Measurements from ENCODE around the gene SNX32.

The SNX32 gene

GRCh38 chr11:65868907-65869306 lies 35.1 kb downstream of the SNX32 start:
- DNase-seq (ENCODE audit: low spot score) = no peak

DNA sequence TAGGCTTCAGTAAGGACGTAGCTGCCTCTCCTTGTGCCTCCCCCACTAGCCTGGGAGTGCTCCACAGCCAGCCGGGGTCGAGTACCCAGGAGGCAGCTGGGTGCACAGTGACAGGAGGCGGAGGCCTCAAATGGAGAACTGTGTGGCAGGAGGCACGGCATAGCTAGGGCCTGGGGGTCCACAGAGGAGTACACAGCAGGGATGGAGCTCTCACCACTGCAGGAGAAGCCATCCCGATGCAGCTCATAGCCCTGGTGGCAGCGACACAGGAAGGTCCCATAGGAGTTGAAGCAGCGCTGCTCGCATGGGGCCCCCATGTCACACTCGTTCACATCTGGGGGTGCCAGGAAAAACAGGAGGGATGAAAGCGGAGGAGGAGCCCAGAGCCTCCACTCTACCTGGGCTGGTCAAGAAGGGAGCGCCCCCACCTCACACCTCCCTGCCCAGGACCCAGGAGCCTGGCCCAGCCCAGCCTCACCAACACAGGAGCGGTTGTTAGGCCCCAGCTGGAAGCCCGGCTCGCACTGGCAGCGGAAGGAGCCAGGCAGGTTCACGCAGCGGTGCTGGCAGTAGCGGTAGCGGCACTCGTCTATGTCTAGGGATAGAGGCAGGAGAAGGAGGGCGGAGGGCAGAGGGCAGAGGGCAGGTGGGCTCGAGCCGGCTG lies 36.0 kb downstream of the SNX32 start:
- DNase-seq (ENCODE audit: low spot score) = no peak

GRCh38 chr11:65870307-65870658 lies 36.5 kb downstream of the SNX32 start:
- no peak for DNase-seq (ENCODE audit: low spot score)

DNA sequence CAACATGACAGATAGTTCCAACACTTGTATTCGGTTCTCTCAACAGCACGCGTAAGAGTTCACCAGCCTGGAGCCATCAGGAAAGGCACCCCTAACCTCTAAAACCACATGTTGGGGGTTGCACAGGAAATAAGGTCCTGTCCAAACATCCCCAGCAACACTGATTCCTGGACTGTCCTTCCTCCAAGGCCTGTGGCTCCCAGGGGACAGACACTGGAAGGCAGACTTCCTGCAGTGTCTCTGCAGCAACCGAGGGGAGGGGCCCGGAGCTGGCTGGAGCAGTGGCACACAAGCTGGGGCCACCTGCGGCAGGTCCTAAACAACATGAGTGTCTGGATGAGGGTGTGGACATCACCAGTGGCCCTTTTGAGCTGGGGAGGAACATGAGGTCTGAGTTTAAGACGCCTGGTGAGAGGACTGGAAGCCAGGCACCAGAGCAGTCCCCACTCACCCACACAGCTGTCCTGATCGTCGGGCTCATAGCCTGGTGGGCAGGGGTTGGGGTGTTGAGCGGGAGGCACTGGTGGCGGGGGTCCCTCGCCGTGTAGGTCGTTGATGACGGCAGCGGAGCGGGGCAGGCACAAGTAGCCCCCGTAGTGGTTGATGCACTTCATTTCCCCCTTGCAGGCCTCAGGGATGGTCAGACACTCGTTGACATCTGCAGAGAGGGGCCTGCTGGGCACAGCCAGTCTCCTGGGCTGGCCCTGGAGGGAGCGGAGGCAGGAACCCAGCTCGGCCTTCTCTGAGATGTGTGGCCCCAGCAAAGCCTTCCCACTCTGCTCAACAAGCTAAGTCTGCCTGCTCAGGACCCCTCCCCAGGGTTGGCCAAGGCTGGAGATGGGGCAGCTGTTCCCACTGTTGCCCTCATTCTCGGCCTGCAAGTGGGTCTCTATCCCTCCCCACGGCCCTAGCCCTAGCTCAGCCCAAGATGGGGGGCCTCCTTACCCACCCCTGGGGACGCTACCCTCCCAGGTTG lies 37.2 kb downstream of the SNX32 start:
- no peak for DNase-seq (ENCODE audit: low spot score)

DNA sequence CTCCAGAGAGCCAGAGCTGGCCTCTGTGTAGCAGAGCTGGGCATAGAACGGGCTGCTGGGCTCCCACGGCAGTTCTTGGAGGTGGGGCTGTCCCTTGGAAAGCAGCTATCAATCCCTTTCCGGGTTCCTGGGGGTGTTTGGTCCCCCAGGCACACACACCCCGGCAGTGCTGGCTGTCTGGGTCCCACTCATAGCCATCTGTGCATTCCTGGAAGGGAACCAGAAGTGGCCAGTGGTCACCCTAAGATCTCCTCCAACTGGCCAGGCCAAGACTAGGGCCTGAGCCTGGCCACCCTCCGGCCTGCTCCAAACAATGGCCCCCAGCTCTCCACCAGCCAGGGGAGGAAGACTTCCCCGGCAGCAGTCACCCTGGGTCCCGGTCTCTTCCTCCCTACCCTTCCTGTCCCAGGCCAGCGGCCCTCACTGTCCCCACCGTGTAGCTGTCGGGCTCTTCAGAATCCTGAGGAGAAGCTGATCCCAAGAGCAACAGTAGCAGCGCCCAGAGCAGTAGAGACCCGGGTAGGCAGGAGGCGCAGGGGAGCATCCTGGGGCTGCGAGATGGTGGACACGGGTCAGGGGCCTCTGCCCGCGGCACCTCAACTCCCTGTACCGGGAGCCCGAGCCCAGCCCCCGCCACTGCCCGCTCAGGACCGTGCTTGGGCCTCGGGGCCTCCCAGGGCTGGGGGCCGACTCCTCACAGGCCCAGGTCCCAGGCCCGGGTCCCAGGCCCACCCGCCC lies 38.2 kb downstream of the SNX32 start:
- DNase-seq (ENCODE audit: low spot score) = no peak

- no peak for DNase-seq (ENCODE audit: low spot score)
Observed at GRCh38 chr11:65872586-65873317, 39.0 kb downstream of the SNX32 start, which contains the start of gene EFEMP2. Gene EFEMP2, minus strand, starts transcription at chr11:65872800. Its CDS starts 446 bp downstream, at chr11:65872354.

DNA sequence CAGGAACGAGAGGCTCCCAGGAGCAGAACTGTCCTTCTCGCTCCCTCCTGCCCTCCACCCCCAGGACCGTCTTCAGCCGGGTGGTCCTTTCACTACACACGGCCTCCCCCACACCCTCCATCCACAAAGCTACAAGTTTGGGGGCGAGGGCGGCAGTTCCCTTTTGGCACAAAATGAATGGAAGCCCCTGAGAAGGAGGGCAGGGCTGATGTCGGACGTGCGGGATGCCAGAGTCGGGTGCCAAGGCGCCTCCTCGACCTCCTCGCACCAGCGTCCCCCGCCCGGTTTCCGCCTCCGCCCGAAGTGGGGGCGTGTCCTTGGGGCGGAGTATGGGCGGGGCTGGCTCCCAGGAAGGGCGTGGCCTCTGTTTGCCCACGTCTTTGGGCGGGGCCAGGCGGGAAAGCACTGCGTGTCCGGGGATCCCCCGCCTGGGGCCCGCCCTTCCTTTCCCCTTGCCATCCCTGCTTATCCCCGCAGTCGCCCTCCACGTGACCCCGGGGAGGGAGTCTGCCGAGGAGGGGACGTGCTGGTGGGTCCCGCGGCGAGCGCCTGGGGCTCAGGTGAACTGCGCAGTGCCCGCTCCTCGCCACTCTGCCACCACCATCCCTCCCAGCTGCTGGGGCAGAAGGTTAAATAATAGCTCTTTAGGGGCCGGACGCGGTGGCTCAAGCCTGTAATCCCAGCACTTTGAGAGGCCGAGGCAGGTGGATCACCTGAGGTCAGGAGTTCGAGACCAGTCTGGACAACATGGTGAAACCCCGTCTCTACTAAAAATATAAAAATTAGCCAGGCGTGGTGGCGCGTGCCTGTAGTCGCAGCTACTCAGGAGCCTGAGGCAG lies 39.8 kb downstream of the SNX32 start:
- peak; percentile 88 for DNase-seq (ENCODE audit: low spot score)

- no peak for DNase-seq (ENCODE audit: low spot score)
Observed at GRCh38 chr11:65879617-65880016, 45.9 kb downstream of the SNX32 start, which contains the start of gene CTSW. Gene CTSW, plus strand, starts transcription at chr11:65879837. Its CDS starts 18 bp downstream, at chr11:65879855.

DNA sequence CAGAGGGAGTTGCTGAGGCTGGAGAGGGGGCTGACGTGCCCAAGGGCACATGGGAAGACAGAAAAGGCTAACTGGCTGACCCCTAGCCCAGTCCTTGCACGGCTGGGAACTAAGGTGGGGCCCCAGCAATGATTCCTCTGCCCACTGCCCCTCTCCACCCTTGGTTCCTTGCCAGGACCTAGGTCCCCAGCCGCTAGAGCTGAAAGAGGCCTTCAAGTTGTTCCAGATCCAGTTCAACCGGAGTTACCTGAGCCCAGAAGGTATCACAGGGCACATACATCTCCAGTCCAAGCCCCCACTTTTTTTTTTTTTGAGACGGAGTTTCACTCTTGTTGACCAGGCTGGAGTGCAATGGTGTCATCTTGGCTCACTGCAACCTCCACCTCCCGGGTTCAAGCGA lies 46.3 kb downstream of the SNX32 start:
- DNase-seq (ENCODE audit: low spot score) = no peak

- no peak for DNase-seq (ENCODE audit: low spot score)
Observed at GRCh38 chr11:65880844-65881421, 47.2 kb downstream of the SNX32 start.

- DNase-seq (ENCODE audit: low spot score) = no peak
Observed at GRCh38 chr11:65882120-65883057, 48.6 kb downstream of the SNX32 start.

DNA sequence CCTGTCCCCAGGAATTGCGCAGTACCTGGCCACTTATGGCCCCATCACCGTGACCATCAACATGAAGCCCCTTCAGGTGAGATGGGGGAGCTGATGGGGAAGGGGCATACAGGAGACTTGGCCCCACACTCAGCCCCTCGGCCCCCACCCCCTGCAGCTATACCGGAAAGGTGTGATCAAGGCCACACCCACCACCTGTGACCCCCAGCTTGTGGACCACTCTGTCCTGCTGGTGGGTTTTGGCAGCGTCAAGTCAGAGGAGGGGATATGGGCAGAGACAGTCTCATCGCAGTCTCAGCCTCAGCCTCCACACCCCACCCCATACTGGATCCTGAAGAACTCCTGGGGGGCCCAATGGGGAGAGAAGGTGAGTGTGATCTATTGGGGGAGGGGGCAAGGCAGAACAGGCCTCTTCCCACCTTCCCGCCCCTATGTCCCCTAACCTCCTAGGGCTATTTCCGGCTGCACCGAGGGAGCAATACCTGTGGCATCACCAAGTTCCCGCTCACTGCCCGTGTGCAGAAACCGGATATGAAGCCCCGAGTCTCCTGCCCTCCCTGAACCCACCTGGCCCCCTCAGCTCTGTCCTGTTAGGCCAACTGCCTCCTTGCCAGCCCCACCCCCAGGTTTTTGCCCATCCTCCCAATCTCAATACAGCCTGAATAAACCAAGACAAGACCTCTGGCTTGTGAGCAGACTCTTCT lies 49.4 kb downstream of the SNX32 start:
- DNase-seq (ENCODE audit: low spot score) = no peak

GRCh38 chr11:65883786-65884715 lies 50.3 kb downstream of the SNX32 start:
- DNase-seq (ENCODE audit: low spot score) = no peak

GRCh38 chr11:65884716-65885092 lies 50.9 kb downstream of the SNX32 start:
- DNase-seq (ENCODE audit: low spot score) = peak; percentile 79

DNA sequence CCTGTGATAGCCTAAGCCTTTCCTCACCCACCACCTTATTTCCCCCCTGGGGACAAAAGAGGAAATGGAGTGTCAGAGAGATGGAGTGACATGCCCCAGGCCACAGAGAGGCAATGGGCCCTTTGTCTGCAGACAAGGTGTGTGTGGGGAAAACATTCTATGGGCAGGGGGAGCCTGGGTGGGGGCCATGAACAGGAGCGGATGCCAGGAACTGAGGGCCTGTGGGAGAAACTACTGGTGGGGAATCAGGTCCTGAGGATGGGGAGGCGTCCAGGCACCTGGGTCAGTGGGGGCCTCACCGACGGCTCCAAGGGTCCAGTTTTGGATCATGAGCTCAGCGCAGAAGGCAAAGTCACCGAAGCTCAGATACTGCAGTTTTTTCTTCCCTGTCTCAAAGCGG lies 51.5 kb downstream of the SNX32 start:
- DNase-seq (ENCODE audit: low spot score) = no peak

GRCh38 chr11:65885808-65886536 lies 52.2 kb downstream of the SNX32 start:
- no peak for DNase-seq (ENCODE audit: low spot score)
